K562 (cell line): ENCODE results near the gene SSBP2. TPM values are rescaled to one million over a fixed set of nuclear protein-coding genes. Genes with fewer than 3 reads are reported as not detected.

Experiments
- ARID1B ChIP-seq: fragments of 450-650 bp; IDR thresholded peaks from 2 replicates; pipeline ENCODE4 v1.6.1; 2016; ENCODE audit warnings: antibody characterized with exemption, mild to moderate bottlenecking, inconsistent platforms
- ARNT ChIP-seq, 2 experiments: fragments of 450-650 bp; IDR thresholded peaks; 2 replicates each; pipeline ENCODE4 v1.6.1; 2016; ENCODE audit warnings: mild to moderate bottlenecking in 1 of 2
- BHLHE40 ChIP-seq: IDR thresholded peaks from 2 replicates; pipeline ENCODE4 v1.6.1; 2011; ENCODE audit warnings: low read length, improper control_type of control experiment
- BRCA1 ChIP-seq, 2 experiments: fragments of 450-650 bp in 1 of 2; sonication (generic) in 1 of 2; formaldehyde crosslinking in 1 of 2; IDR thresholded peaks; 2 replicates each; pipeline versions ENCODE4 v1.5.0 to v1.6.1; 2017 to 2020; ENCODE audit warnings: mild to moderate bottlenecking in 1 of 2, missing genetic modification reagents in 1 of 2
- CBX2 ChIP-seq: fragments of 200-600 bp; sonication (generic); IDR thresholded peaks from one replicate; pipeline ENCODE4 v1.6.1; 2012; ENCODE audit warnings: mild to moderate bottlenecking, low read length, inconsistent platforms; ENCODE audit not compliant: insufficient read depth, poor library complexity, severe bottlenecking
- HDAC2 ChIP-seq: fragments of 450-650 bp; IDR thresholded peaks from 2 replicates; pipeline ENCODE4 v1.6.1; 2016; ENCODE audit warnings: mild to moderate bottlenecking
- HLTF ChIP-seq: fragments of 450-650 bp; IDR thresholded peaks from 2 replicates; pipeline ENCODE4 v1.6.1; 2016
- MTA3 ChIP-seq: fragments of 450-650 bp; formaldehyde crosslinking; IDR thresholded peaks from 2 replicates; pipeline ENCODE4 v1.6.1; 2017; ENCODE audit warnings: mild to moderate bottlenecking, borderline replicate concordance
- NEUROD1 ChIP-seq: fragments of 150-350 bp; IDR thresholded peaks from 2 replicates; pipeline ENCODE4 v1.6.1; 2014; ENCODE audit warnings: borderline replicate concordance, low read length, low read depth; ENCODE audit not compliant: partially characterized antibody
- NFE2 ChIP-seq: IDR thresholded peaks from 2 replicates; pipeline ENCODE4 v1.6.1; 2014; ENCODE audit warnings: antibody characterized with exemption, low read depth
- PCBP1 ChIP-seq: fragments of 200-400 bp; formaldehyde crosslinking; IDR thresholded peaks from 2 replicates; pipeline ENCODE4 v1.6.1; 2018; ENCODE audit warnings: mild to moderate bottlenecking, low read depth, low read length; ENCODE audit not compliant: poor library complexity, severe bottlenecking
- PKNOX1 ChIP-seq: fragments of 450-650 bp; IDR thresholded peaks from 2 replicates; pipeline ENCODE4 v1.6.1; 2016
- POLR2AphosphoS5 ChIP-seq: IDR thresholded peaks from 2 replicates; pipeline ENCODE4 v1.6.1; 2011; ENCODE audit warnings: mild to moderate bottlenecking, low read depth, low read length, moderate library complexity; ENCODE audit not compliant: control insufficient read depth, insufficient read depth
- SMARCA4 ChIP-seq: fragments of 450-650 bp; IDR thresholded peaks from 2 replicates; pipeline ENCODE4 v1.6.1; 2016
- TEAD4 ChIP-seq, 2 experiments: sonication (generic) in 1 of 2; formaldehyde crosslinking in 1 of 2; IDR thresholded peaks; 2 replicates each; pipeline versions ENCODE4 v1.6.1 to v1.8.0; 2012 to 2022; ENCODE audit warnings: borderline replicate concordance in 1 of 2, inconsistent platforms in 1 of 2, low read length in 1 of 2, mild to moderate bottlenecking in 1 of 2, missing genetic modification reagents in 1 of 2
- ZC3H11A ChIP-seq: IDR thresholded peaks from 2 replicates; pipeline ENCODE4 v1.6.1; 2012; ENCODE audit warnings: low read depth, low read length, improper control_type of control experiment
- ZNF12 ChIP-seq: sonication (generic); formaldehyde crosslinking; IDR thresholded peaks from 2 replicates; pipeline ENCODE4 v1.4.0; 2020; ENCODE audit warnings: mild to moderate bottlenecking, missing genetic modification reagents
- ZNF354B ChIP-seq: fragments of 250-450 bp; sonication (Bioruptor Pico); IDR thresholded peaks from 2 replicates; pipeline ENCODE4 v1.4.0; 2020
- ZNF41 ChIP-seq: fragments of 250-450 bp; sonication (Bioruptor Pico); conservative IDR thresholded peaks from 2 replicates; pipeline ENCODE4 v1.4.0; 2020; ENCODE audit warnings: mild to moderate bottlenecking
- ZNF512 ChIP-seq: IDR thresholded peaks from 2 replicates; pipeline ENCODE4 v1.6.1; 2016; ENCODE audit warnings: missing genetic modification characterization, missing compliant biosample characterization
- ZNF830 ChIP-seq: fragments of 250-450 bp; sonication (Bioruptor Pico); IDR thresholded peaks from 2 replicates; pipeline ENCODE4 v1.5.0; 2021; ENCODE audit warnings: mild to moderate bottlenecking
- polyA plus RNA-seq, 8 experiments: library from polyadenylated mRNA; depleted of rRNA in 4 of 8; stranded (reverse) in 5 of 8; unstranded in 3 of 8; fragments of >200 nt; fragmentation: Nextera tagmentation in 2 of 8; fragmentation: Illumina TruSeq in 1 of 8; extraction: Ambion mirVana in 2 of 8; extraction: Trizol in 1 of 8; gene quantifications; 2 replicates each; pipeline versions ENCODE4 v1.2.1 to v1.2.3, GENCODE V29; 2011 to 2014; ENCODE audit warnings: inconsistent platforms in 1 of 8, missing spikeins in 1 of 8
- total RNA-seq, 7 experiments: library from RNA; depleted of rRNA in 6 of 7; stranded (reverse); fragments of >200 nt in 6 of 7; fragmentation: Illumina TruSeq in 2 of 7; extraction: Trizol in 2 of 7; gene quantifications; 2 replicates each; pipeline versions ENCODE4 v1.2.1 to v1.2.3, GENCODE V29; 2011 to 2021; ENCODE audit warnings: low replicate concordance in 1 of 7
- TF ChIP-seq, protein P1 (sequence below), 2 experiments: IDR thresholded peaks in 1 of 2; conservative IDR thresholded peaks in 1 of 2; 2 replicates each; pipeline ENCODE4 v1.6.1; 2016; ENCODE audit warnings: low read depth in 2 of 2, mild to moderate bottlenecking in 1 of 2, missing compliant biosample characterization in 1 of 2, missing genetic modification characterization in 1 of 2, moderate library complexity in 1 of 2
- TF ChIP-seq, protein P2 (sequence below): fragments of 250-450 bp; sonication (Bioruptor Pico); IDR thresholded peaks from 2 replicates; pipeline ENCODE4 v1.5.0; 2020; ENCODE audit warnings: mild to moderate bottlenecking

Gene SSBP2
- total and polyA plus RNA-seq, 9 of the 15 experiments (the other 6 are each of a cell fraction or from before 2014, with no cell fraction given): 22.3 to 133 (median 42.1) TPM

DNA sequence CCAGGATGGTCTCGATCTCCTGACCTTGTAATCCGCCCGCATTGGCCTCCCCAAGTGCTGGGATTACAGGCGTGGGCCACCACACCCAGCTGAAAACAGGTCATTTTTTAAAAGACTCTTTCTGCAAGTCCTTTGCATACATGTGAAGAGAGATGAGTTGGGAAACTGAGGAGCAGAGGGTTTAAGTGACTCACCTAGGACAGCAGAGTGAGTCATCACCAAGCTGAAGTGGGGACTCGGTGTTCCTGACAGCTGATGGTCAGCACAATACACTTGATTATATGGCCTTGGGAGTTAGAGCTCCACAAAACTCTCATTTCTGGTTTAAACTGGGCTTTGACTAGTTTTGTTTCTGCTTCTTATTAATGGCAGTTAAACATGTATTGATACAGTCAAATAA is 38.1 kb upstream of the SSBP2 start (continued):
- no peak for TF ChIP-seq BRCA1 (IDR thresholded peaks at IDR 0.05)
- no peak for TF ChIP-seq BRCA1 (CRISPR knock-in tag; IDR thresholded peaks at IDR 0.05)
- TF ChIP-seq HLTF: no peak
- TF ChIP-seq NFE2: no peak
- TF ChIP-seq ZC3H11A: no peak
- no peak for TF ChIP-seq HDAC2
- peak; percentile 73 for TF ChIP-seq ARID1B
- no peak for TF ChIP-seq TEAD4 (IDR thresholded peaks at IDR 0.05; ENCODE audit: low read length)
- TF ChIP-seq TEAD4 (CRISPR knock-in tag; IDR thresholded peaks at IDR 0.05; ENCODE audit: borderline replicate concordance): no peak
- TF ChIP-seq PCBP1: no peak
- peak; percentile 20 for TF ChIP-seq NEUROD1
- no peak for TF ChIP-seq ZNF512
- TF ChIP-seq, protein P1, sequence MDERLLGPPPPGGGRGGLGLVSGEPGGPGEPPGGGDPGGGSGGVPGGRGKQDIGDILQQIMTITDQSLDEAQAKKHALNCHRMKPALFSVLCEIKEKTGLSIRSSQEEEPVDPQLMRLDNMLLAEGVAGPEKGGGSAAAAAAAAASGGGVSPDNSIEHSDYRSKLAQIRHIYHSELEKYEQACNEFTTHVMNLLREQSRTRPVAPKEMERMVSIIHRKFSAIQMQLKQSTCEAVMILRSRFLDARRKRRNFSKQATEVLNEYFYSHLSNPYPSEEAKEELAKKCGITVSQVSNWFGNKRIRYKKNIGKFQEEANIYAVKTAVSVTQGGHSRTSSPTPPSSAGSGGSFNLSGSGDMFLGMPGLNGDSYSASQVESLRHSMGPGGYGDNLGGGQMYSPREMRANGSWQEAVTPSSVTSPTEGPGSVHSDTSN (CRISPR knock-in tag; IDR thresholded peaks at IDR 0.05; ENCODE audit: low read depth): no peak
- TF ChIP-seq, protein P1 (tag; conservative IDR thresholded peaks at IDR 0.05; ENCODE audit: low read depth): no peak
- TF ChIP-seq POLR2AphosphoS5: no peak
- peak; percentile 75 for TF ChIP-seq SMARCA4
- TF ChIP-seq ZNF12 (CRISPR knock-in tag): no peak
- TF ChIP-seq ARNT (IDR thresholded peaks at IDR 0.05): no peak
- TF ChIP-seq ZNF41 (CRISPR knock-in tag): no peak
- TF ChIP-seq, protein P2, sequence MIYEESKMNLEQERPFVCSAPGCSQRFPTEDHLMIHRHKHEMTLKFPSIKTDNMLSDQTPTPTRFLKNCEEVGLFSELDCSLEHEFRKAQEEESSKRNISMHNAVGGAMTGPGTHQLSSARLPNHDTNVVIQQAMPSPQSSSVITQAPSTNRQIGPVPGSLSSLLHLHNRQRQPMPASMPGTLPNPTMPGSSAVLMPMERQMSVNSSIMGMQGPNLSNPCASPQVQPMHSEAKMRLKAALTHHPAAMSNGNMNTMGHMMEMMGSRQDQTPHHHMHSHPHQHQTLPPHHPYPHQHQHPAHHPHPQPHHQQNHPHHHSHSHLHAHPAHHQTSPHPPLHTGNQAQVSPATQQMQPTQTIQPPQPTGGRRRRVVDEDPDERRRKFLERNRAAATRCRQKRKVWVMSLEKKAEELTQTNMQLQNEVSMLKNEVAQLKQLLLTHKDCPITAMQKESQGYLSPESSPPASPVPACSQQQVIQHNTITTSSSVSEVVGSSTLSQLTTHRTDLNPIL (CRISPR knock-in tag): no peak
- TF ChIP-seq PKNOX1: peak; percentile 52
- TF ChIP-seq MTA3: no peak
- no peak for TF ChIP-seq BHLHE40
- no peak for TF ChIP-seq CBX2
- TF ChIP-seq ZNF830: no peak
- TF ChIP-seq ZNF354B: no peak
